Breast epithelium (tissue), 3 donors: Measurements from ENCODE around the gene RGS18.

Experiments
- CTCF ChIP-seq, 3 donors: fragments of 450-650 bp; IDR thresholded peaks; one replicate each; pipeline ENCODE4 v1.5.1; 2016 to 2017; ENCODE audit warnings: antibody characterized with exemption in 3 of 3, mild to moderate bottlenecking in 3 of 3, moderate library complexity in 3 of 3
- POLR2A ChIP-seq: fragments of 450-650 bp; IDR thresholded peaks from one replicate; pipeline ENCODE4 v1.6.1; 2016; ENCODE audit warnings: antibody characterized with exemption, mild to moderate bottlenecking, moderate library complexity
- POLR2AphosphoS5 ChIP-seq, 3 donors: sonication (generic); formaldehyde crosslinking; IDR thresholded peaks; one replicate each; pipeline ENCODE4 v1.6.1; 2017; ENCODE audit warnings: antibody characterized with exemption in 3 of 3

- TF ChIP-seq CTCF (IDR thresholded peaks at IDR 0.05) (no peak), POLR2A (no peak), POLR2AphosphoS5 (IDR thresholded peaks at IDR 0.05) (no peak)
Measured at GRCh38 chr1:192140382-192140781, 17.9 kb upstream of the RGS18 start.
